ENCODE measurements around the gene TNFRSF25.

TNFRSF25 gene

DNA sequence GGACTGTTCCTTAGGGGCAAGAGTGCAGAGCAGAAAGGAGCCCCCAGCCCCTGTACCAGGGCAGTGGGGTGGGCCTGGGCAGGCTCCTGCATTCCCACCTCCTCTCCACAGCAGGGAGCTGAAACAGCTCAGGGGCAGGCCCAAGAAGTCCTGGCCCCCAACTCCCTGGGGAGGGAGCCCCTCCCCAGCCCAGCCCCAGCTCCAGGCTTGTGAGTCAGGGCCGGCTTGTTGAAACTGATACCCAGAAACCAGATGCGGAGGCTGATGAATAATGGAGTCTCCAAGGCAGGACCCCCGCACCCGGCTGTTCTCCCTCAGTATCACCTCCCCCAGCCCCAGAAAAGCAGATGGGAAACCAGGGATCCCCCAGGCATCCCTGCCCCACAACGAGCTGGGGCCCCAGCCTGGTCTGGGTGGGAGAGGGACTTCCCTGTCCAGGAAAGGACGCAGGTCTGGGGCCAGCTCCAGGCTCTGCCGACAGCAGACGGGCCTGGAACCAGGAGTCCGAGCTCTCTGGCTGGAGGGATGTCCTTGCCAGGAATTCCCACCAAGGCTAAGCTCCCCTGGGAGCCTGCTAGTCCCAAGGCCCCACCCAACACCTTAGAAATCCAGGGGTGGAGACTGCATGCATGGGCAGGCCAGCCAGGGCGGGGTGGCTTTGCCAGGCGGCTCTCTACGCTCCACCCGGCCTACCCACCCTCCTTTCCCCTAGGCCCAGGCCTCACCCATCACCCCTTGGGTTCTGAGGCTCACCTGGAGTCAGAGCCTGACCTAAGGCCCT lies 22.8 kb upstream of the TNFRSF25 start:
- DNase-seq (ENCODE audit: extremely low read depth in 1 of 2, low read depth in 1 of 2): no peak

DNA sequence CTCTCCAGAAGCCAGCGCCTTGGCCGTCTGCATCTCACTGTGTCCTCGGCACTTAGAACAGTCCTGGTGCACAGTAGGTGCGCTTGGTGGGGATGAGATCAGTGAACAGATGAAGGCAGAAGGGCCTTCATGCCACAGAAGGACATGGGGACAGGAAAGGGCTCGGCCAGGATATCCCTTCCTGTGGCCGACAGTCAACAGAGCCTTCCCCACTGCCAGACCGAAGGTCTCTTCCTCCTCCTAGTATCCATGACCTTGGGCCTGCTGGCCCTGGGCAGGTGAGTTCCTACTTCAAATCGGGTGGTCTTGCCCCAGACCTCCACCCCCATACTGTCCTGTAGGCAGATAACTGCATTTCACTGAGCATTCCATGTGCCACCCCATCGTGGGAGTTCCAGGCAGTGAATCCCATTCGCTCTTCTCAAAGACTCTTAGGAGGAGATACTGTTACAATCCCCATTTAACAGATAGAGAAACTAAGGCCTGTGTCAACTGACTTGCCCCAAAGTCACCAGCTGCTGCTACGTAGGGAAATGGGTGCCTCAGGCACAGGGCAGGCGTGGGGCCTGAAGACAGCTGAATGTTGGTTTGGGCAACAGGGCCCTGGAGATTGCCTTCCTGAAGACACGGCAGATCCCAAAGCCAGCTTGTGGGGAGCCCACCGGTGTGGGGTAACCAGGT lies 22.0 kb upstream of the TNFRSF25 start:
- DNase-seq (ENCODE audit: extremely low read depth in 1 of 2, low read depth in 1 of 2): no peak

DNA sequence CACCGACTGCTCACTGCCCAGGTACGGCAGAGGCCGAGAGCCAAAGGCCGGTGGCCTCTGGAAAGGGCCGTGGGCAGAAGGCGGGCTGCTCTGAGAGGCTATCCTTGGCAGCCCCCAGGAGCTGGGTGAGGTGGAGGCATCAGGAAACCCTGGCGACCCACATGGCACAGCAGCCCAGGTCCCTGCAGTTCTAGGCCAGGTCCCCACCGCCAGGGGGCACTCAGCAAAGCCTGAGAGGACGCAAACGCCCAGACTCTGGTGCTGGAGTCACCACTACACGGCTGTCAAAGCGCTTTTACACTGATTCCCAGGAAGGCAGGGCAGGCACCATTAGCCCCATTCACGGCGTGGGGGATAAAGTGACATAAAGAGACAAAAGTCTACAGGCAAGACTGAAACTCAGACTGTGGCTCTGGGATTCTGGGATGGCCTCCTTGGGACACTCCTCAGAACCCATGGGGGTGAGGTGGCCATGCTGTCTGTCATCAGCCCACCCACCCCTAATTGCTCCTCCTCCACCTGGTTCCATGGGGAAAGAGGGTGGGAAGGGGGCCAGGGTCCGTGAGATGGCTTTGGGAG lies 20.5 kb upstream of the TNFRSF25 start:
- peak; percentile 57 to 75 for DNase-seq (ENCODE audit: extremely low read depth in 1 of 2, low read depth in 1 of 2)

GRCh38 chr1:6485168-6486101 lies 19.5 kb upstream of the TNFRSF25 start:
- no peak for DNase-seq (ENCODE audit: extremely low read depth in 1 of 2, low read depth in 1 of 2)

GRCh38 chr1:6484826-6485167 lies 18.8 kb upstream of the TNFRSF25 start:
- no peak for DNase-seq (ENCODE audit: extremely low read depth in 1 of 2, low read depth in 1 of 2)

GRCh38 chr1:6483761-6484117 lies 17.8 kb upstream of the TNFRSF25 start:
- DNase-seq (ENCODE audit: extremely low read depth in 1 of 2, low read depth in 1 of 2): no peak

- DNase-seq (ENCODE audit: extremely low read depth in 1 of 2, low read depth in 1 of 2): no peak
Measured at GRCh38 chr1:6483017-6483760, 17.2 kb upstream of the TNFRSF25 start.

- no peak for DNase-seq (ENCODE audit: extremely low read depth in 1 of 2, low read depth in 1 of 2)
Measured at GRCh38 chr1:6481820-6482219, 15.8 kb upstream of the TNFRSF25 start.

- no peak for DNase-seq (ENCODE audit: extremely low read depth in 1 of 2, low read depth in 1 of 2)
Measured at GRCh38 chr1:6477039-6477820, 11.3 kb upstream of the TNFRSF25 start.

GRCh38 chr1:6476483-6476882 lies 10.5 kb upstream of the TNFRSF25 start:
- no peak for DNase-seq (ENCODE audit: extremely low read depth in 1 of 2, low read depth in 1 of 2)

GRCh38 chr1:6475381-6476133 lies 9.6 kb upstream of the TNFRSF25 start:
- no peak for DNase-seq (ENCODE audit: extremely low read depth in 1 of 2, low read depth in 1 of 2)

GRCh38 chr1:6474815-6475282 lies 8.9 kb upstream of the TNFRSF25 start:
- no peak for DNase-seq (ENCODE audit: extremely low read depth in 1 of 2, low read depth in 1 of 2)

GRCh38 chr1:6473974-6474814 lies 8.2 kb upstream of the TNFRSF25 start:
- no peak for DNase-seq (ENCODE audit: extremely low read depth in 1 of 2, low read depth in 1 of 2)

DNA sequence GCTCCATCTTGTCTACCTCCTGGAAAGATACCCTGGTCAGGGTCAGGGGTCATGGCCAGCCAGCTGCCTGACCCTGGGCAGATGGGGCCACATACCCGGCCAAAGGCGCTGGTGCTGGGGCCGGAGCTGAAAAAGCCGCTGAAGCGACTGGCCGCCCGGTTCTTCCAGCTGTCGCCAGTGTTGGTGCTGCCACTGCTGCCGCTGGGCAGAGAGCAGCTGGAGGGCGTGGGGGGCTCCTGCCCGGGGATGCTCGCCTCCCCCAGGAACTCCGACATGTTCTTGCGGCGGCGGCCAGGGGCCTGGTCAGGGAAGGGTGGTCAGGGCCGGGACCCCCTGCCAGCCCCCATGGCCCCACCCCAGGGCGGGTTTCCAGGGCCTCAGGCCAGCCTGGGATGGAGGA lies 7.2 kb upstream of the TNFRSF25 start:
- no peak for DNase-seq (ENCODE audit: extremely low read depth in 1 of 2, low read depth in 1 of 2)

DNA sequence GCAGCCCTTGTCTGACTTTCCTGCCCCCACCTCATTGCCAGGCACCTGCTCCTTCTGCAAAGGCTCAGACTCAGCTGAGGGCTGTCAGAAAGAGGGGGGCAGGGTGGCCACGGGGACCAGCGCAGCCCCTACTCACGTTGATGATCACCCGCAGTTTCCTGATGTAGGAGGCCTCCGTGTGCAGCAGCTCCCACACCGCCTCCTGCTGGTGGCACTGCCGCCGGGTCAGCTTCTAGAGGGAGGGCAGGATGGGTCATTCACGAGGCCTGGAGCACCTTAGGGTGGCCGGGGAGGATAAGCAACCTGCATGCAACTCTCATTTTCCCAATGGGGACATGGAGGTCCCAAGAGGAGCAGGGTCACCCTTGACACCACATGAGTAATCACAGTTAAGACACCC lies 6.4 kb upstream of the TNFRSF25 start:
- no peak for DNase-seq (ENCODE audit: extremely low read depth in 1 of 2, low read depth in 1 of 2)

DNA sequence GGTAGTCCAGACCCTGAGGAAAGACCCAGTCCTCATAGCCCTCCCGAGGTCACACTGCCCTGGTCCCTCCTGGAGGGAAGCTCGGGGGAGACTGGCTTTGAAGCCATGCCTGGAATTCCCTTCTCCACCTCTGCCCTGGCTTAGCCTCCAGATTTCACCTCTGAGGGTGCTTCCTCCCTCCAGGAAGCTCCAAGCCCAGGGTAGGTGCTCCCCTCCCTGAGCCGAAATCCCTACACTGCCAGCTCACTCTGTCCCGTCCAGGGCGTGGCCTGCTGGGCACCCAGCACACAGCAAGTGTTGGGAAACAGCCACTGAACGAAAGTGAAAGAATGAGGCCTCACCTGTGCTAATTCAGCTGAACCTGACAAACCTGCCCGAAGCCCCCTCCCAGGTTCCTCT lies 6.0 kb upstream of the TNFRSF25 start:
- DNase-seq (ENCODE audit: extremely low read depth in 1 of 2, low read depth in 1 of 2): no peak

DNA sequence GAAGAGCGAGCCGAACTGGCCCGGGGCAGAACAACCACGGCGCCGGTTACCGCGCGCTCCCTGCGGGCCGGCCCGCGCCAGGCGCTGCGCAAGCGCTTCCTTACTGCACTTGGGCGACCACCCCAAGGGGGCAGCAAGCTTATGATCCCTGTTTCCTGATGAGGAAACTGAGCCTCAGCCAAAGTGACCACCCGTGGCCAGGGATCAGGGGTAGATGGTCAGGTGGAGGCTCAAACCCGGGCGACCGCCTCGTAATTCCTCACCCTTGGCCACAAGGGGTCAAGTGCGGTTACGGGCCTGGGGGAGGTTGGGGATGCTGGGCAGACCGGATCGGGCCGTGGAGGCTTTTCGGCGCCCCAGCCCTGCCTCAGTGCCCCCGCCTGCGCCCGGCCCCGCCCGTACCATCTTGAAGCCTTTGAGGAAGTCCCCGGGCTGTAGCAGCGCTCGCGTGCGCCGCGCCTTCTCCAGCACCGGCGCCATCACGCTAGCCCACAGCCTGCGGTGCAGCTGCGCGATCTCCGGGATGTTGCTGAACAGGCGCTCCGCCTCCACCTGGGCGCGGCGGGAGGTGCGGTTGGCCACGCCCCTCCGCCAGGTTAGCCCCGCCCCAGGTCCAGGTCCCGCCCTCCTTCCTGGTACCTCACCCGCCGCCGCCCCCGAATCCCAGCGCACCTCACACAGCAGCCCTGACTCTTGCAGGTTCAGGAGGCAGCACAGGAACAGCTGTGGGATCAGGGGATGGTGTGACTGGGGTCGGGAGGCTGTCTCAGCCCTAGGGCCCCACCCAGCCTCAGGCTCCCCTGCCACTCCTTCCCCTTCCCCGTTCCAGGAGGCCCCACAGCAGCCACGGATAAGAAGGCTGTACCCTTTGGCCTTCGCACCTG lies 5.4 kb upstream of the TNFRSF25 start:
- DNase-seq (ENCODE audit: extremely low read depth in 1 of 2, low read depth in 1 of 2): no peak

Measured in stimulated activated CD8-positive, alpha-beta memory T cell treated with anti-CD3 and anti-CD28 coated beads, Interleukin-7, amount 100 ng/mL, for 48 hours (primary cell).